PC-3 (cell line): ENCODE measurements around the gene CERS1. TPM values are rescaled to one million over a fixed set of nuclear protein-coding genes. Genes with fewer than 3 reads are reported as not detected.

Source experiments
- ATAC-seq: fragments of 200-7000 bp; cut with Tn5 transposase; 2 replicates; pipeline ENCODE4 v1.9.1; 2020; ENCODE audit warnings: mild to moderate bottlenecking, moderate library complexity
- BruUV-seq: library from RNA; stranded (reverse); fragments of 400-500 nt; replicated peaks from 2 replicates; lab custom pipeline; 2021; lab: Mats Ljungman, UMichigan
- CTCF ChIA-PET: fragments of 300-600 bp; sonication (Branson Sonifier 250); formaldehyde crosslinking; loops from one replicate; lab custom pipeline; 2022; ENCODE audit warnings: antibody characterized with exemption; lab: Charles Lee
- POLR2A ChIA-PET: fragments of 300-600 bp; sonication (Branson Sonifier 250); formaldehyde crosslinking; loops from one replicate; lab custom pipeline; 2022; ENCODE audit warnings: antibody characterized with exemption; ENCODE audit not compliant: unreplicated experiment; lab: Charles Lee
- DNase-seq: peaks from one replicate; pipeline ENCODE4 v3.0.0-alpha.2; 2015
- H2AFZ ChIP-seq: fragments of 300-600 bp; sonication (generic); 2 replicates; pipeline ENCODE4 v1.6.0; 2016; ENCODE audit warnings: antibody characterized with exemption, low read length
- H3F3A ChIP-seq: fragments of 300-600 bp; sonication (generic); one replicate; pipeline ENCODE4 v1.6.0; 2017; ENCODE audit warnings: antibody characterized with exemption, low read length, control low read depth, mild to moderate bottlenecking; ENCODE audit not compliant: unreplicated experiment
- H3K27ac ChIP-seq: fragments of 300-600 bp; sonication (generic); 2 replicates; pipeline ENCODE4 v1.5.1; 2016; ENCODE audit warnings: mild to moderate bottlenecking, low read length
- H3K27me3 ChIP-seq: fragments of 300-600 bp; sonication (generic); 2 replicates; pipeline ENCODE4 v1.6.1; 2016; ENCODE audit warnings: low read length, mixed read lengths
- H3K36me3 ChIP-seq: fragments of 300-600 bp; sonication (generic); 2 replicates; pipeline ENCODE4 v1.6.1; 2016; ENCODE audit warnings: low read depth, mixed run types, low read length, mixed read lengths
- H3K4me1 ChIP-seq: fragments of 300-600 bp; sonication (generic); 2 replicates; pipeline ENCODE4 v1.5.1; 2016; ENCODE audit warnings: low read length; ENCODE audit not compliant: insufficient read depth
- H3K4me2 ChIP-seq: fragments of 300-600 bp; sonication (generic); 2 replicates; pipeline ENCODE4 v1.6.0; 2016; ENCODE audit warnings: low read length
- H3K4me3 ChIP-seq: fragments of 300-600 bp; sonication (generic); 2 replicates; pipeline ENCODE4 v1.5.1; 2016; ENCODE audit warnings: mild to moderate bottlenecking, low read length, mixed read lengths
- H3K79me2 ChIP-seq: fragments of 300-600 bp; sonication (generic); 2 replicates; pipeline ENCODE4 v1.6.1; 2017; ENCODE audit warnings: low read length, mixed read lengths
- H3K9ac ChIP-seq: fragments of 300-600 bp; sonication (generic); 2 replicates; pipeline ENCODE4 v1.6.0; 2016; ENCODE audit warnings: mild to moderate bottlenecking, low read length
- H3K9me2 ChIP-seq: fragments of 300-600 bp; sonication (generic); replicated peaks from 2 replicates; pipeline ENCODE4 v1.6.1; 2016; ENCODE audit warnings: mixed run types, low read length, mixed read lengths
- H3K9me3 ChIP-seq: fragments of 300-600 bp; sonication (generic); 2 replicates; pipeline ENCODE4 v1.6.1; 2016; ENCODE audit warnings: low read length, mixed read lengths
- H4K20me1 ChIP-seq: fragments of 300-600 bp; sonication (generic); 2 replicates; pipeline ENCODE4 v1.6.1; 2016; ENCODE audit warnings: low read length, mixed read lengths
- CTCF ChIP-seq: fragments of 300-600 bp; sonication (generic); conservative IDR thresholded peaks from 2 replicates; pipeline ENCODE4 v1.5.1; 2017; ENCODE audit warnings: antibody characterized with exemption, low read depth, mild to moderate bottlenecking, low read length
- EZH2 ChIP-seq: fragments of 300-600 bp; sonication (generic); IDR thresholded peaks from one replicate; pipeline ENCODE4 v1.6.1; 2017; ENCODE audit warnings: antibody characterized with exemption, mild to moderate bottlenecking, low read length; ENCODE audit not compliant: unreplicated experiment
- EZH2phosphoT487 ChIP-seq: fragments of 300-600 bp; sonication (generic); IDR thresholded peaks from 2 replicates; pipeline ENCODE4 v1.6.1; 2018; ENCODE audit warnings: mild to moderate bottlenecking, antibody characterized with exemption, low read length, borderline replicate concordance
- intact Hi-C: fragments of 100-400 bp; cut with micrococcal nuclease; formaldehyde crosslinking; loops from 2 replicates; pipeline ENCODE4 v1.9.0; 2023
- total RNA-seq: library from RNA; depleted of rRNA; stranded (reverse); fragments of >200 nt; gene quantifications from 2 replicates; pipeline ENCODE4 v1.2.3, GENCODE V29; 2014

Gene CERS1
- total RNA-seq, 1 experiment from 2014 or later, result 0.95 TPM

DNA sequence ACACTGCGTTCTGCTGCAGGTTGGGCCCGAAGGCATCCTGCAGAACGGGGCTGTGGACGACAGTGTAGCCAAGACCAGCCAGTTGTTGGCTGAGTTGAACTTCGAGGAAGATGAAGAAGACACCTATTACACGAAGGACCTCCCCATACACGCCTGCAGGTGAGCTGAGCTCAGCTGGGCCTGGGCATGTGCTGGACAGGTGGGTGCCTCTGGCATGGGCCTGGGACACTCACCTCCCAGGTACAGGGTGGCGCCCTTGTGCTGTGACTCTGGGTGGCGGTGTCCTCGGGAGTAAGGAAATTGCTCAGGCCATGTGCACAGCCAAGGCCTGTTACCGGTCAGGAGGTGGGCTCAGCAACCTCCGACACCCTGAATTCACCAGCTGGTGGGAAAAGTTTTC, 50.0 kb downstream of the CERS1 start:
- Histone ChIP-seq H3K9ac (no peak overlapping the region), H3K27me3 (no peaks in the 10 kb centered on the region), H3K27ac (no peak overlapping the region), H3K4me2 (no peak overlapping the region), H3K79me2 (peaks cover 96% of the 10 kb centered on the region), H3F3A (no peaks in the 10 kb centered on the region), H3K4me1 (no peaks in the 10 kb centered on the region), H4K20me1 (peaks cover 78% of the 10 kb centered on the region), H3K9me3 (no peaks in the 10 kb centered on the region), H3K36me3 (peaks cover 25% of the 10 kb centered on the region; the same call in 1 of the 2 replicates), H3K4me3 (no peak overlapping the region), H2AFZ (no peak overlapping the region), H3K9me2 (no peaks in the 10 kb centered on the region)
- ATAC-seq, result no peak
- no peak for DNase-seq
- intact Hi-C loops, result no loop called here
- ChIA-PET CTCF (interaction anchor here (1.0 kb wide), 1 partner anchor 8 kb away, joined by 3 read pairs; no protein-coding TSS in a partner anchor), POLR2A (no interaction called here)
- TF ChIP-seq EZH2, result no peak
- TF ChIP-seq CTCF, result no peak
- no peak for TF ChIP-seq EZH2phosphoT487
- no TSS peak for BruUV-seq

DNA sequence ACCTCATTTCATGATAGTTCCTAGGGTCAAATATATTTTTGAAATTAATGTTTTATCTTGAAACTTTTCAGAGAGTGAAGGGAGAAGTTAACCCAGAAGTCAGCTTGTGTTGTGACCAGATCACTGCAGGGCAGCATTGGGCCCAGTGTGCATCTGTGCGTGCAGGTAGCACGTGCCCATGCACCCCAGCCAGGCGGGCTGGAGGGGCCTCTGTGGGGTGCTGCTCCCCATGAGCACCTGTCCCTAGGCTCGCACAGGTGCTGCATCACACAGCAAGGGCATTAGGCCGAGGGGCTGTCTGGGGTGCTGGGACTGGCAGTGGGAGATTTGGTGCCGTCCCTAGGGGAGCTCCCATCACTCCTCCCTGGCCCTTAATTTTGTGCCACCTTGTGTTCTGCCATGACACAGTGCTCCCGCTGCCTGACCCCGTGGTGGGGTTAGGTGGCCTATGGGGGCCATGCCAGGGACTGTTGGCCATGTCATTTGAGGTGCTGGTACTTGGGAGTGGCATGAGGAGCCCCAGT, 51.1 kb downstream of the CERS1 start:
- Histone ChIP-seq H3K27me3 (no peaks in the 10 kb centered on the region), H3K9me2 (no peaks in the 10 kb centered on the region), H3F3A (no peaks in the 10 kb centered on the region), H3K4me2 (no peak overlapping the region), H3K9me3 (no peaks in the 10 kb centered on the region), H3K36me3 (peaks cover 14% of the 10 kb centered on the region; the same call in 1 of the 2 replicates), H3K9ac (no peak overlapping the region), H2AFZ (no peak overlapping the region), H3K27ac (no peak overlapping the region), H4K20me1 (peaks cover 88% of the 10 kb centered on the region), H3K79me2 (peaks cover 99% of the 10 kb centered on the region), H3K4me1 (no peaks in the 10 kb centered on the region), H3K4me3 (no peak overlapping the region)
- CTCF ChIA-PET, result no interaction called here
- intact Hi-C loops, result no loop called here
- no TSS peak for BruUV-seq
- POLR2A ChIA-PET, result no interaction called here
- no peak for DNase-seq
- ATAC-seq, result no peak
- no peak for TF ChIP-seq CTCF
- no peak for TF ChIP-seq EZH2
- TF ChIP-seq EZH2phosphoT487, result no peak

DNA sequence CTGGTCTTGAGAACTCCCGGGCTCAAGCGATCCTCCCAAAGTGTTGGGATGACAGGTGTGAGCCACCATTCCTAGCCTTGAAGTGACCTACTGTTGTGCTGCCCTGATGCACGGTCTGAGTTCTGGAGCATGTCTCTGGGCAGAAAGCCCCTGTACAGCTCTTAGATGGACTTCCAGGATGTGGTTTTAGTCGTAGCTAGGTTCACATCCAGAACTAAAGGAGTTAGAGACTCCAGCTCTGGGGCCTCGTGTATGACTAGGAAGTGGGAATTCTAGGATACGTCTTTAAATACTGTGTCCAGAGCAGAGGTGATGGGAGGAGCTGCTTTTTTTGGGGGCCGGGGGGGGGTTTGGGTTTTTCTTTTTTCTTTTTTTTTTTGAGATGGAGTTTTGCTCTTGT, 52.0 kb downstream of the CERS1 start:
- H3K79me2 ChIP-seq, result peaks cover 99% of the 10 kb centered on the region
- H3K9me2 ChIP-seq, result no peaks in the 10 kb centered on the region
- BruUV-seq, result no TSS peak
- TF ChIP-seq CTCF (no peak), EZH2phosphoT487 (no peak), EZH2 (no peak)
- no peak for ATAC-seq
- CTCF ChIA-PET, result interaction anchor here (0.6 kb wide), 2 partner anchors 11 to 342 kb away, joined by 6 to 14 read pairs; no protein-coding TSS in a partner anchor
- intact Hi-C loops, result no loop called here
- no peaks in the 10 kb centered on the region for H3F3A ChIP-seq
- no peak overlapping the region for H2AFZ ChIP-seq
- H4K20me1 ChIP-seq, result peaks cover 88% of the 10 kb centered on the region
- H3K9me3 ChIP-seq, result no peaks in the 10 kb centered on the region
- H3K27ac ChIP-seq, result no peak overlapping the region
- H3K4me1 ChIP-seq, result no peaks in the 10 kb centered on the region
- no peaks in the 10 kb centered on the region for H3K27me3 ChIP-seq
- H3K9ac ChIP-seq, result no peak overlapping the region
- POLR2A ChIA-PET, result no interaction called here
- no peak overlapping the region for H3K4me2 ChIP-seq
- no peak for DNase-seq
- peaks cover 14% of the 10 kb centered on the region; the same call in 1 of the 2 replicates for H3K36me3 ChIP-seq
- H3K4me3 ChIP-seq, result no peak overlapping the region
